ENCODE measurements around the gene ZFP64.
"Not testable (repeated sequence)": the region's sequence is repeated elsewhere in the genome, so short reads cannot be mapped to it uniquely, and the experiment has no call there.

Gene ZFP64

DNA sequence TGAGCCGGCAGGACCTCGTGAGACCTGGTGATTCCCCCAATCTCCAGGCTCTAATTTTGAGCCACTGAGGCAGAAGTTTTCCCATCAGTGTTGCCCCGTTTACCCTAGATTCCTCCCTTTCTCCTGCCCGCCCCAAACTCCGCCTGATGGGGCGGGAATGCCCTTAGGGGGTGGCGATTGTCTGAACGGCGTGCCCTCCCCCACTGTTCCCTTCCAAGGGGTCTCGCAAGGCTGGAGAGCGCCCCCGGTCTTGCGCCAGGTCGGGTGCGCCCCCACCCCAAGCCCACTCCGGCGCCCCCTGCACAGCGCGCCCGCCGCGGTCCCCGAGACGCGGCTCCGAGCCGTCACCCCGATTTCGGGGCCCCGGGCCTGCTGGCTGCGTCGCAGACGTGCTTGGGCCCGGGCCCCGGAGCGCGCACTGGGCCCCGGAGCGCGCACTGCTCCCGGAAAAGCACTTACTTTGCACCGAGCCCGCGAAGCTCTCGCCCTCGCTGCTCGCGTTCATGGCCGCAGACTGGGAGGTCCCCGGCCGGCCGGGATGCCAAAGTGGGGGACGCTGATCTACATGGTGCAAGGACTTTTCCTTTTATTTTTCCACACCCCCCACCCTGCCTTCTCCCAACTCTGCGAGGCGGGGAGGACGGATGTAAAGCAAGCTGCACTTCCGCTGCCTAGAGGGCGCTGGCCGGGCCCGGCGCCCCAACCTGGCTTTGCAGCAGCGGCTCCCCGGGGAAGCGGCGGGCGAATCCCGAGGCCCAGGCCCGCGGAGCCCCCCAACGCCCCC, at the start of gene ZFP64:
ZFP64 (minus strand) TSS at position 648 of the 784 bp plus-strand sequence; CDS start at position 505, 143 bp downstream.
- DNase-seq = peak; percentile 85

DNA sequence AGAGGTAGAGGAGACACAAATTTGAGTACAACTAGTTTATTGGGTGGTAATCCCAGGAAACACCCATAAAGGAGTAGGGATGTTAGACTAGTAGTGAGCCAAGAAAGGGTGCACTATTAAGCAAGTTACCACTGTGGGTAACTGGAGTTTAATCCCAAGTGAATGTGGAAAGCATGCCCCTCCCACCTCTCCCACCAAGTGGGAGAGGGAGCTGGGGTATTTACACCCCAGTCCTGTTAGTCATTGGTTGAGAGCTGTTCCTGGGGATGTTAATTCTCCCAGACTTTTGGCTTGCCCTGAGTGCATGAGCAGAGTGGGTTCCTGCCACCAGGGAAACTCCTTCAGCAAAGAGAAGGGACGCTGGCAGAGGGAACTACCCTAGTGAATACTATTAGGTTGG, 49.2 kb upstream of the ZFP64 start:
- DNase-seq = no peak

- DNase-seq = peak; percentile 3
Measured at GRCh38 chr20:52239102-52239501, 47.5 kb upstream of the ZFP64 start.

DNA sequence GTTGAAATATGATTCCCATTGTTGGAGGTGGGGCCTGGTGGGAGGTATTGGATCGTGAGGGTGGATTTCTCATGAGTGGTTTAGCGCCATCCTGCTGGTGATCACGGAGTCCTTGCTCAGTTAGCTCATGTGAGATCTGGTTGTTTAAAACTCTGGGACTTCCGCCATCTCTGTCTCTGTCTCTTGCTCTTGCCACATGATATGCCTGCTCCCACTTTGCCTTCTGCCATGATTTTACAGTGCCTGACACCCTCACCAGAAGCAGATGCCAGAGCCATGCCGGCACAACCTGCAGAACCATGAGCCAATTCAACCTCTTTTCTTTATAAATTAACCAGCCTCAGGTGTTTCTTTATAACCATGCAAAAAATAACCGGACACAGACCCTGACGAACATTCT, 44.7 kb upstream of the ZFP64 start:
- DNase-seq = no peak

DNA sequence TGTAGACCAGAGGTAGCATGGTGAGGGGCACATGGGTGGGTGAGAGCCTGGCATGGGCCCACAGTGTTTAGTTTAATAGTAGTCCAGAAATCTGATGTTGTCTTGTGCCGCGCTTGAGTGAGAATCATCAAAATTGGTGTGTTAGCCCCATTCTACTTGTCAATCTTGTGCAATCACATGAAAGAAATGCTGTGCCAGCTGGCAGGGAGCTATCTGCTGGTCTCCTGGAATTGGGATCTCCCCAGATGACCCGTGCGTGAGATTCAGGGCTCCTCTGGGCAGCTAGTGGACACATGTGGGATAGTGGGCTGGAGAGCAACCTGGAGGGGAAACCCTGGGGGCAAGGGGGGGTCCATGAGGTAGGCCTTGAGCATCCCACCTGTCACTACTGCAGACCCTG, 43.5 kb upstream of the ZFP64 start:
- DNase-seq = no peak

DNA sequence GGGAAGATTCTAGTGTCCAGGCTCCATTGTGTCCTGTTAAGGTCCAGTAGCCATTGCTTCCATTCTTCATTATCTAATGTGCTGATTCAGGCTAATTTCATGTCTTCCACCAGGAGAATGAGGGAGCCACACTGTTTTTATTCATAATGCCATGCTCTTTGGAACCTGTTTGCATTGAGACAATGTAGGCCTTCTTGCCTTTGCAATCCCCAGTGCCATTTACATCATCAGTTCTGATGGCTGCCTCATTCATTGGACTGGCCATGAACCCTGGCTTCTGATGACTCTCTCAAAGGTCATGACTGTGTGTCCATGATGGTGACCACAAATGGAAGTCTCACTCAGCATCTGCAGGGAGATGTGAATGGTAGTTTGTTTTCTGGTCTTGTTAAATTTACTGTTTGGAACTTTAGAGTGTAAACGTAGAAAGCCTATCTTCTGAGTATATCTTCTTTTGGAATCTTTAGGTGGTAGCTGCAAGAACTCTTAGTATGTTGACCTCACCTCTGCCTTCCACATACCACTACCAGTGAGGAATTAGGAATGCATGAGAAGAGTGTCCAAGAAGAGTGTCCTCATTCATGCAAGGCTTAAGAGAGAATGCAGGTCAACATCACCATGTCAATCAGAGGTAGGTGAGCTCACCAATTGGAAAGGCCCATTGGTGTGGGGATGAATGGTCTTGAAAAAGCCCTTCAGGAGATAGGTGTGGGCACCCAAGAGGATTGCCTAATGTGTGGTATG, 42.9 kb upstream of the ZFP64 start:
- DNase-seq = no peak

GRCh38 chr20:52231230-52231746, 39.7 kb upstream of the ZFP64 start:
- DNase-seq = no peak

- peak; percentile 80 for DNase-seq
Measured at GRCh38 chr20:52230409-52230808, 38.8 kb upstream of the ZFP64 start.

GRCh38 chr20:52229346-52229745, 37.8 kb upstream of the ZFP64 start:
- not testable (repeated sequence) for DNase-seq

DNA sequence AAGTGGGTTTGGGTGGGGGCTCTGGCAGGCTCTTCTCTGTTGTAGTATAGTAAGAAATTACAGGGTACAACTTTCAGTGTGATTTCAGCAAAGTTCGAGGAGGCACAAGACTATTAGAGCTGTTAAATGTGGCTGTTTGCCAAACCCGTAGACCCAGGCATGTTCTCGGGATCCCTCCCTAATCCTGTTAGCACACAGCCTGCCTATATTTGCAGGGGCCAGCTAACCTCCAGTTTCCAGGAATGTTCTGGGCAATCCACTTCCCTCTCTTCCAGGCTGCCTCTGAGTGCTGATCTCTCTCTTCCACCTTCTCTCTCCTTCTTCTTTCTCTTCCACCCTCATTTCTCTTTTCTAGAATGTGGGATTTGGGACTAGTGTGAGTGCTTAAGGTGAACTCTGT, 34.8 kb upstream of the ZFP64 start:
- peak; percentile 9 for DNase-seq

GRCh38 chr20:52224920-52225319, 33.3 kb upstream of the ZFP64 start:
- no peak for DNase-seq

- not testable (repeated sequence) for DNase-seq
Measured at GRCh38 chr20:52221362-52221761, 29.8 kb upstream of the ZFP64 start.

GRCh38 chr20:52220891-52221290, 29.3 kb upstream of the ZFP64 start:
- DNase-seq = not testable (repeated sequence)

- DNase-seq = peak; percentile 59
Measured at GRCh38 chr20:52219441-52219840, 27.9 kb upstream of the ZFP64 start.

- peak; percentile 10 for DNase-seq
Measured at GRCh38 chr20:52217689-52218395, 26.3 kb upstream of the ZFP64 start.

DNA sequence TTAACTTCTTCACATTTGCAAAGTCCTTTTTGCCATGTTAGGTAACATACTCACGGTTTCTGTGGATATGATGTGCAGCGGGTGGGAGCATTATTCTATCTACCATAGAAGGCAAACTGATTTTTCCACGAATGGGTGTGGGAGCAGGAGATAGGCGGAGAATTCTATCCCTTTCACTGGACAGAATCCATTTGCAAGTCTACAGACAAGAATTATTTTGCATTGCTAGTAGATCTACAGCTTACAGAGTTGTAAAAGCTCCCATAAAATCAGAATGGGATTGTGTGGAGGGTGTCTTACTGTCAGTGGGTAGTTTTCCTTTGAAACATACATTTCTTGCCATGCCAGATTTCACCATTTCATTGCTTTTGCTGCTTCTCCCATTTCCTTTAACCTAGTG, 22.4 kb upstream of the ZFP64 start:
- no peak for DNase-seq

DNA sequence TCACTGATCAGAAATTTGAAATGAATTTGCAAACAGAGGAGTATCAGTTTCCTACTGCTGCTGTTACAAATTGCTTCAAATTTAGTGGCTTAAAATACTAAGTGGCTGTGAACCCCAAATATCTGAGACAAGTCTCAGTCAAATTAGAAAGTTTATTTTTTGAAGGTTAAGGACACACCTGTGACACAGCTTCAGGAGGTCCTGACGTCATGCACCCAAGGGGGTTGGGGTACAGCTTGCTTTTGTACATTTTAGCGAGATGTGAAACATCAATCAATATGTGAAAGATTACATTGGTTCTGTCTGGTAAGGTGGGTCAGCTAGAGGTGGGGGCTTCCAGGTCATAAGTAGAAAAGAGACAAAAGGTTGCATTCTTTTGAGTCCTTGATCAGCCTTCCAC, 21.4 kb upstream of the ZFP64 start:
- no peak for DNase-seq

DNA sequence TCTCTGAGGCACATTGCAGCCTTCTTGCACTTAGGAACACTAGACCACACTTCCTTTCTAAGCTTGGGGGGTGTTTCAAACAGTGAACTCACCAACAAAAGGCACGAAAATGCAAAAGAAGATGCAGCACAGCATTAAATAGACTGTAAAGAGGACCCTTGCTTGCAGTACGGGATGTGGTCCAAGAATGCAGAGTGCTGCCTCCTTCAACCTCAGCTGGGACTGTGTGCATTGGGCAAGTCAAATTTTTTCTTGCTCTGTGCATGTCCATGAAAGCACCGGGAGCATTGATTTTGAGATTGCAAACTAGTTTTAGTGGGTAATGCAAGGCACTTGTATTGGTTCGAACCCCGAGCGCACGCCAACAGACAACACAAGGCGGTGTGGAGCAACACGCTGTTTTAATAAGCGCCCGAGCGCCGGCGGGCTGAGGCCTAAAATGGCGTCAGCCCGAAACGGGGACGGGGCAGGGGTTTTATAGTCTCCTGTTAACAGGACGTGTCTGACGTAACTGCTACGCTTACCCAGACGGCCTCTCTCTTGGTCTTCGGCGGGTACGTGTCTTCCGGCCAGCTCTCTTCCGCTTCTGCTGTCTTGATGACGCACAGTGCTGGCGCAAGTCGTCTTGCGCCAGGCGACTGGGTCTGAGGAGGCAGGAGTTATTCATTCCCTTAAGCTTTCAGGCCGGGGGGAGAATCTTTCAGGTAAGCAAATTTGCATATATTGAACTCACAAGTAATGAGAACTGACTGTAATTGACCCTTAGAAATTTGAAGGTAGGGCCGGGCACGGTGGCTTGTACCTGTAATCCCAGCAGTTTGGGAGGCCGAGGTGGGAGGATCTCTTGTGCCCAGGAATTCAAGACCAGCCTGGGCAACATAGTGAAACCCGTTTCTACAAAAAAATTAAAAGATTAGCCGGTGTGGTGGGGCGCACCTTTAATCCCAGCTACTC, 18.7 kb upstream of the ZFP64 start:
- no peak for DNase-seq

DNA sequence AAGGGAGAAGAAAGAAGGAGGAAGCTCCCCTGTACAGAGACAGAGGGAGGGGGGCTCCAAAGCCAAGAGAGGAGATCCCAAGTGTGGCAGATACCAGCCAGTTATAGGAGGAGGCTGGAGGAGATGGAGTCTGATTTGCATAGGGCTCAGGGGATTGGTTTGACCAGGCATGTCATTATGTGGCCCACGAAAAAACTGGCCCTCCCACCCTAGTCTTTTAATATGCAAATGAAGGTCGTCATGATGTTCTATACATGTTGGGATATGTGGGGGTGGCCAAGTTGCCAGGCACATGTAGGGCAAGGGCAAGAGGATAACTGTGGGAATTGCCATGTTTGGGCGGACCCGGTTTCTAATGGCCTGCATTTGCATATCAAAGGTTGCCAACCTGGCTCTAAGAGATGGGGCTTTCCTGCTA, 17.6 kb upstream of the ZFP64 start:
- DNase-seq = no peak

- DNase-seq = peak; percentile 18
Measured at GRCh38 chr20:52207020-52207810, 15.6 kb upstream of the ZFP64 start.

GRCh38 chr20:52204136-52204535, 12.6 kb upstream of the ZFP64 start:
- DNase-seq = no peak

Data from NCI-H69 (cell line).